GM20431 (cell line): ENCODE data around the gene PODXL2.

Experiments used
- in situ Hi-C: fragments of 300-500 bp; cut with MseI, MboI; formaldehyde crosslinking; loops from one replicate; pipeline ENCODE4 v1.15.0; 2020; ENCODE audit warnings: low sequenced_read_pairs; ENCODE audit not compliant: unreplicated experiment

PODXL2 gene

DNA sequence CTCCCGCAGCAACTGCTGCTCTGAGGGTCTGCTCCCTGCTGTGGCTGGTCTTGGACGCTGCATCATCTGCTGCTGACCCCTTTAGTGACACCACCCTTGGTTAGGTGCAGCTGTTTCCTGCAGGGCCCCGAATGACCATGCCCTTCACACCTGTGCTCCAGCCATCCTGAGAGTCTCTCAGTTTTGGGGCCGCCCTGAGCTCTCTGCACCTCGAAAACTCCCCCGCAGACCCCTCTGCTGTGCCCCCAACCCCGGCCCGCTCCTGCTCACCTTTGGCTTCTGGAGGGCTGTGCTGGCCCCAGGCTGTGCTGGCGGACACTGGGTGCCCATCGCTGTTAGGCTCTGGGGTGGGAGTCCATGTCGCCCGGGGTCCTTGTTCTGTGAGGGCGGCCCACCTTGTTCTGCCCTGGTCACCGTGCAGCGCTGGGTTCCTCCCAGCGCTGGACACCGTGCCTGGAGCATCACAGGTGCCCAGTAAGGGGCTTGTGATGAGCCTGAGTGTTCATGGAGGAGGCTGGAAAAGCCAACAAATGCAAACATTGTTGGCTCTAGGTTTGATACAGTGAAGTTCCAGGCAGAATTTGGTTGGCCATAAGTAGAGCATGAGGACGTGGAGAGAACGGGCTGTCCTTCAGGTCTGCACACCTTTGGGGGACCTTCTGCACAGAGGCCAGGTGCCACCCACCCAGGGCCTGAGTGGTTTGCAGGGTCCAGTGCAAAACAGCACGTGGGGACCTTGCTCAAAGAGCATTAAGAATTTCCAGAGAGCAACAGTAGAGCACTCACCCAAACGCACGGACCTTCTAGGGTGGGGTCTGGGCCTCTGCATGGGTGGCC is 56.1 kb downstream of the PODXL2 start:
- in situ Hi-C loops = no loop called here

DNA sequence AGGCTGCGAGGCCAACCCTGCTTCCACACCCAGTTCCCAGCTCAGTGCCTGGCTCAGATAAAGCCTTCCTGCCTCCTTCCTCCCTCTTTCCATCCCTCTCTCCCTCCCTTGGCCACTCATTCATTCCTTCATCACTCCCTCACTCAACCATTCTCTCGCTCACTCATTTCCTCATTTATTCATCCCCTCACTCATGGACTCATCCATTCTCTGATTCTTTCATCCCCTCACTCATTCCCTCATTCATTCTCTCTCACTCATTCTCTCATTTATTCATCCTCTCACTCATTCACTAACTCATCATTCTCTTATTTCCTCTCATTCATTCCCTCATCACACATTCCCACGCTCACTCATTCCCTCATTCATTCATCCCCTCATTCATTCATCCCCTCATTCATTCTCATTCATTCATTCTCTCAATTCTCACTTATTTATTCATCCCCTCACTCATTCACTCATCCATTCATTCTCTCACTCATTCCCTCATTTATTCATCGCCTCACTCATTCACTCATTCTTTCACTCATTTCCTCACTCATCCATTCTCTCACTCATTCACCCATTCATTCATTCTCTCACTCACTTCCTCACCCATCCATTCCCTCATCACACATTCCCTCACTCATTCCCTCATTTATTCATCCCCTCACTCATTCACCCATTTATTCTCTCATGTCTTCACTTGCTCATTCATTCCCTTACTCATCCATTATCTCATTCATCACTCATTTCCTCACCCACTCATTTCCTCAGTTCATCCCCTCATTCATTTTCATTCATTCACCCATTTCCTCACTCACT is 56.9 kb downstream of the PODXL2 start:
- in situ Hi-C loops = no loop called here

- in situ Hi-C loops = no loop called here
Observed at GRCh38 chr3:127686512-127686894, 57.5 kb downstream of the PODXL2 start.

- in situ Hi-C loops = no loop called here
Observed at GRCh38 chr3:127687228-127687737, 58.3 kb downstream of the PODXL2 start.

- in situ Hi-C loops = no loop called here
Observed at GRCh38 chr3:127688022-127688415, 59.0 kb downstream of the PODXL2 start.

DNA sequence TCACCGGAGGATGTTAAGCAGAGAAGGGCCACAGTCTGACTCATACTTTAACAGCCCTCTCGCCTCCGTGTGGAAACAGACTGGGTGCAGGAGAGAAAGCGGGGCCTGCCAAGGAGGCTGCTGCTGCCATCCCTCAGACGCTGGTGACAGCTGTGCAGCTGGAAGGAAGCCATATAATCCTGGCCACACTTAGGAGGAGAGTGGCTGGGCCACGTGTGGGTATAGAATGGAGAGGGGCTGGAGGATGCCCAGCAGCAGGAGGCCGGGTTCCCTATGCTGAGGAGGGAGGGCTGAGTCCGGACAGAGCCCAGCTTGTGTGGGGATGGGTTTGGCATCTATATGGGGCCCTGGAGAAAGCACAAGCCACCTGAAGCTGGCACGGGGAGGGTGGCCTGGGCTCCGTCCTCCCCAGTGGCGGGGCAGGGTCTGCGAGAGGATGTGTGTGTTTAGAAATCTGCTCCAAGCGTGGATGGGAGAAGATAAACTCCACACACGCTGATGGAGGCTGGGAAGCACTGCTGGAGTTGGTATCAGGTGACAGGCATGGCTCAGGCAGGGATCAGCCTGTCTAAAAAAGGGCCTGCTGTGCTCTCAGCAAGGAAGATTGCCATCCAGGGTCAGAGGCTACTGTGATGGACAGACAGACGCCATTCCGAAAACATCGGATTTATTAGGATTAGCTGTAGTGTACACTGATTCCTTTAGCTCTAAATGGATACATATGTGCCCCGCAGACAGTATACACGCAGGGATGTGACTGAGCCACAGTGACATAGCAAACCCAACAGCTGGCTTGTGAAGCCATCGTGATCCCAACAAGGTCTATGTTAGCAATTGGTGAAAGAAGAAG is 59.7 kb downstream of the PODXL2 start:
- in situ Hi-C loops = no loop called here

DNA sequence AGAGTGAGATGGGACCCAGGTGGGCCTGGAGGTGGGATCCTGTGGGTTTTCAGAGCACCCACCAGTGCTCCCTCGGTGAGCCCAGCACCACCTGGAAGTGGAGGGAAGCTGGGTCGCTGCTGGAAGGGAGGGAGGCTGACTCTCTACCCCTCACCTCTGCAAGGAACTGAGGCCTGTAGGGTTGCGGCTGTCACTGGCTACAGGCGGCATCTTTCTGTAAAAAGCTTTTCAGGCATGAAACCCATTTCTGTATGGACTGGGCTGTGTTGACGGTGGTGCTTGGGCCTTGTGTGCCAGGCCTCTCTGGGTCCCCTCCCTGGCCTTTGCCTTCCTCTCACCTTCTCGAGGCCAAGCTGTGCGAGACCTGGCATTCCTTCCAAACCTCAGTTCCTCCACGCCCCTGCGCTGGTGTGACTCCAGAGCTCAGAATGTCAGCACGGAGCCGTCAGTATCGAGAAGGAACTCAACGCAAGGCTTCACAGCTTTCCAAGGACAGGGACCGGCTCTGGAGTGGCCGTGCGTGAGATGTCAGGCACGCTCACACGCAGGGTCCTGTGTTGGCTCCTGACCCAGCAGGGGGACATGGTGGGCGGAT is 60.4 kb downstream of the PODXL2 start:
- in situ Hi-C loops = no loop called here

DNA sequence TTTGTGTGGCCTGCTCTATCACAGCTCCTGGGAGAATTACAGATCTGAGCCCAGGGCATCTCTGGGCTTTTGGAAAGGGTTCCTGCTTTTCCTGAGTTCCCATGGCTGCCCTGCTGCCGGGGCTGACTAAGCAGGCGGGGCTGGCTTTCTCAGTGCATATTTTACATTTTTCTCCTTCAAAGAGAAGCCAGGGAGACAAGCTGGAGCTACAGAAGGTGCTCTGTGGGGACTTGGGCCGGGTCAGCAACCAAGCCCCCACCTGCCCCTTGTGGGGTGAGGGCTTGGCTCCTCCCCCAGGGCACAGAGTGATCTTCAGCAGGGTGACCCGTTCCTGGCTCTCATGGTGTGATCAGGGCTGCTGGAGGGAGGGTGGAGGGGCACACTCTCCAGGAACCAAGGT is 61.1 kb downstream of the PODXL2 start:
- in situ Hi-C loops = no loop called here

DNA sequence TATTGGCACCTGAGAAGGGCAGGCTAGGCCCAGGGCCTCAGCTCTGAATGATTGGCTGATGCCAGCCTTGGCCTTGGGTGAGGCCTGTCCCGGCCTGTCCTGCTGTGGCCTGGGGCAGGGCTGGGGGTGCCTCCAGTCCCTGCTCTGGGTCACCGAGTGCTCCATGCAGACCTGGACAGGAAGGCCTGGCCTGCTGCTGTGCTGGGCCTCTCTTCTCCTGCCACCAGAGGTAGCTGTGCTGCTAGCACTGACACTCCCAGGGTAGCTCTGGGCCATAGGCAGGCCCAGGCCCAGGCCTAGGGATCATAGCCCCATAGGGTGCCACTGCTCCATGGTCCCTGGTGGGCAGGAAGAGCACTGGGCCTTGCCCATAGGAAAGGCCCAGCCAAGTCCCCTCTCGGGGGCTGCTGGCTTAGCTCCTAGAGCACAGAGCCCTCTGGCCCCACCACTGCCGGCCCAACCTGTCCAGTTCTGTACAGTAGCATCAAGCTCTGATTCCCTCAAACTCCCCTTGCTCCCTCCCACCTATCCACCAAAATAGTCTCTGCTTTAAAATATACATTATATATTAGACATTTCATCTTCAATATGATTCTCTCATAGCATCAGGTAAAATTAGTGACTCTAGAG is 62.0 kb downstream of the PODXL2 start:
- in situ Hi-C loops = no loop called here

DNA sequence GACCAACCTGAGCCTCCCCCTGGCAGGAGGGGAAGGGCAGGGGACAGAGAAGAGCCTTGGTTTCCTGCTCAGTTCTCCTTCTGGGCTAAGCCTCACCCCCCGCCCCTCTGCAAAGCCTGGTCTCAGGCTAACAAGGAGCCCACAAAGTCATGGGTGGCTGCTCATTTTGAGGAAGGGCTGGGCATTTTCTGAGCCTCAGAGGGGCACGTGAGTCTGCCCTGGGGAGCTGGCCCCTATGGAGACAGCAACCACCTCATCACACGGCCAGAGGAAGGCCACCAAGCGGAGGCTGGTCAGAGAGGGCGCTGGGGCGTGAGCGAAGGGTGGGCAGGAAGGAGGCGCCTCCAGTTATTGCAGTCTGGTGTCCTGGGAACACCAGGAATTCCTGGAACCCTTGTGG is 62.5 kb downstream of the PODXL2 start:
- in situ Hi-C loops = no loop called here

- in situ Hi-C loops = no loop called here
Observed at GRCh38 chr3:127691974-127692373, 63.0 kb downstream of the PODXL2 start.

- in situ Hi-C loops = no loop called here
Observed at GRCh38 chr3:127692501-127693335, 63.7 kb downstream of the PODXL2 start.

DNA sequence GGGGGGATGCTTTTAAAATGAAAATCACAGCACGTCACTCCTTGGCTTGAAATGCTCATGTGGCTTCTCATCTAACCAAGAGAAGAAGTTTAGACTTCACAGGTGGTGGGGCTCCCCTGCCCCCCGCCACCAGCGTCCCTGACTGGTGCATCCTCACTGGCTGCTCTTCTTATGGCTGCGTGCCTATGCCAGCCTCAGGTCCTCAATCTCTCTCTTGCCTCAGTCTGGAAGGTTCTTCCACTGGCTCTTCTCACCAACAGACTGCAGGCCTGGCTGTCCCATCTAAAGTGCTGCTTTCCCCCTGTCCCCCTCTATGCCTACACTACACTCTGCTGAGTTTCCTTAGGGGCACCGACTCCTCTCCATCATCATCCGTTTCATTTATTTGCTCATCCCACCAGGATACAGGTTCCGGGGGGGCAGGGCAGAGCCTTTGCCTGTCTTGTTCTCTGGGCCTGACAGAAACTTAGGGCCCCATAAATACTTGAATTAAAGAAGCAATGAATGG is 64.4 kb downstream of the PODXL2 start:
- in situ Hi-C loops = no loop called here

GRCh38 chr3:127694467-127695215 is 65.7 kb downstream of the PODXL2 start:
- in situ Hi-C loops = no loop called here

DNA sequence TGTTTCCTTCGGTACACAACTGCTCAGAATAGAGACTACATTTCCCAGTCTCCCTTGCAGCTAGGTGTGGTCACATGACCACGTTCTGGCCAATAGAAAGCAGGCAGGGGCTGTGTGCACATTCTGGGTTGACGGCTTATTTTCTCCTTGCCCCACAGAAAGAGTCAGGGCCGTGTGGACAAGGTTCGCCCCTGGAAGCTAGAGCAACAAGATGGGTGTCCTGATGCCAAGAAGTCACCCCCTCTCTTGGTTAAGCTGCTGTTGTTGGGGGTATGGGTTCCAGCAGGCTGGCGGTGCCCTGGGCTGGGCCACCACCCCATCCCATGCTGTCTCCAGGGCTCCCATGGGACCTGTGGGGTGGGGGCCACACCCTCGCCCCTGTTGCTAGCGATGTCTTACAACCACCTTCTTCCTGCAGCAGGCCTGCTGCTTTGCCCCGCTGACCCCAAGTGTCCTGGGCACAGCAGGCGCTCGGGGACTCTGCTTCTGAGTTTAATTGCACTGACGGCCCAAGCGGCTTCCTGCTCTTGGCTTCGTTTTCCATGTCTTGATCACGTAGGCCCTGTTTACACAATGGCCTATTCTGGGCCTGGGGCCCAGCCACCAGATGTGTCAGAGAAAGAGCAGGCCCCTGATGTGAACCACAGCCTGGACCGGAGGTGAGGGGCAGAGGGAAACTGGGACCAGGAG is 68.7 kb downstream of the PODXL2 start:
- in situ Hi-C loops = no loop called here

GRCh38 chr3:127698286-127698685 is 69.3 kb downstream of the PODXL2 start:
- in situ Hi-C loops = no loop called here

DNA sequence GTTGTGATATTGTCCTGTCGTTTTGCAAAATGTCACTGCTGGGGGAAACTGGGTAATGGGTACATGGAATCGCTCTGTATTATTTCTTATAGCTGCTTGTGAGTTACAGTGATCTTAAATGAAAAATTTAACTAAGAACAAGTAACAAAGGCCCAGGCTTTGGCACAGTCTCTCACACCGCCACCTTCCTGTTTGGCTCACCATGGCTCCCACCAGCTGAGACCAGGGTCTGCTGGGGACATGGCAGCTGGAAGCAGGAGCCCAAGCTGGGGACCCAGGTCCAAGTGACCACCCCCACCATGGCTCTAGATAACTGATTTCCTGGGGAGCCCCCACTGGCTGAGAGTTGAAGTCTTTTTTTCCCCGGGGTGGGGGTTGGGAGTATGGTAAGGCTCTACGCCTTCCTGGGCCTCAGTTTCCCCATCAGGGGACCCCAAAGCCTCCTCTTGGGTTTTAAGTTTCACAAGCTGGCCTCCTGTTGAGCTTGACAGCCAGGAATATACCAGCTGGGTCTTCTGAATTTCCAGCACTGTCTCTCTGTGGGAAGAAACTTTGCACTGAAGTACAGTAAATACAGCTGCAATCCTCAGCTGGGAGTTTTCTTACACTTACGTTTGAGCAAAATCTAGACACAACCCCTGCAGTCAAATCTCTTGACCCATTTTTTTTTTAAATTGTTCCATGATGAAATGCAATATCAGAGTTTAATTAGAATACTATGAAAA is 69.9 kb downstream of the PODXL2 start:
- in situ Hi-C loops = no loop called here
